Measurements from ENCODE around the gene CHN1. TPM values are rescaled to one million over a fixed set of nuclear protein-coding genes. Genes with fewer than 3 reads are reported as not detected.
A peak's percentile ranks its signal among the peaks of the same experiment; 100 is the strongest.

Gene CHN1
- total RNA-seq, 1 donor from 2014 or later: 7.8 TPM

- H3K27me3 ChIP-seq: no peaks in the 10 kb centered on the region
- no peaks in the 10 kb centered on the region for H3K4me1 ChIP-seq
- H3K36me3 ChIP-seq: no peaks in the 10 kb centered on the region
- H3K27ac ChIP-seq: no peak overlapping the region
- TF ChIP-seq CTCF (IDR thresholded peaks at IDR 0.05): no peak
- no peaks in the 10 kb centered on the region for H3K9me3 ChIP-seq
- H3K4me3 ChIP-seq: no peak overlapping the region
- no peak for DNase-seq (ENCODE audit: low spot score in 2 of 2)
- intact Hi-C loops (cut with DNase I): no loop called here
These were observed 12.3 kb downstream of the CHN1 start for GRCh38 chr2:174992886-174993285.

DNA sequence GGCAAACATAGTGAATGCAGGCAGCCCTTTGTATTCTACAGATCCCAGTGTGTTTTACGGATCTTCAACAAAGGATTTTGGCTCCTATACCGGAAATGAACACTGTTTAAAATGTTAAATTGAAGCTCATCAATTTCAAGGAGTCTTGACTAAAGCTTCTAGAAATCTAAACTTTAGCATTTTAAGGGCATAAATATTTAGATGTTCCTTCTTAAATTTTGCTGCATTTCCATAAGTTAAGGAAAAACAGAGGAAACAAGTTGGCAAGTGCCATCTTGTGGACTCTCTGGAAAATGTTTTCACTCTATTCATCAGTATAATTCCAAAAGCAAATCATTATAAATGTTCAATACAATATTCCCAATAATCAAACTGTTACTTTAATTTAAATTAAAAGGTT, 19.6 kb downstream of the CHN1 start:
- Histone ChIP-seq H3K27me3 (no peaks in the 10 kb centered on the region), H3K27ac (no peak overlapping the region), H3K4me1 (no peaks in the 10 kb centered on the region), H3K4me3 (no peak overlapping the region), H3K36me3 (no peaks in the 10 kb centered on the region), H3K9me3 (no peaks in the 10 kb centered on the region)
- intact Hi-C loops (cut with DNase I): loop anchor here (1.0 kb wide), 1 partner anchor 214 kb away; no protein-coding TSS in a partner anchor
- no peak for DNase-seq (ENCODE audit: low spot score in 2 of 2)
- peak in 1 of 3 experiments; percentile 49 for TF ChIP-seq CTCF (IDR thresholded peaks at IDR 0.05)

- no peak overlapping the region for H3K4me3 ChIP-seq
- no peaks in the 10 kb centered on the region for H3K27me3 ChIP-seq
- no peak for TF ChIP-seq CTCF (IDR thresholded peaks at IDR 0.05)
- no peaks in the 10 kb centered on the region for H3K36me3 ChIP-seq
- no peaks in the 10 kb centered on the region for H3K9me3 ChIP-seq
- DNase-seq (ENCODE audit: low spot score in 2 of 2): no peak
- H3K4me1 ChIP-seq: no peaks in the 10 kb centered on the region
- intact Hi-C loops (cut with DNase I): no loop called here
- H3K27ac ChIP-seq: no peak overlapping the region
These were observed 20.6 kb downstream of the CHN1 start for GRCh38 chr2:174984561-174984960.

GRCh38 chr2:174981331-174981730, 23.9 kb downstream of the CHN1 start:
- DNase-seq (ENCODE audit: low spot score in 2 of 2): no peak
- Histone ChIP-seq H3K4me3 (no peak overlapping the region), H3K36me3 (no peaks in the 10 kb centered on the region), H3K27ac (no peak overlapping the region), H3K4me1 (no peaks in the 10 kb centered on the region), H3K9me3 (no peaks in the 10 kb centered on the region), H3K27me3 (no peaks in the 10 kb centered on the region)
- intact Hi-C loops (cut with DNase I): no loop called here
- no peak for TF ChIP-seq CTCF (IDR thresholded peaks at IDR 0.05)

- no peak for TF ChIP-seq CTCF (IDR thresholded peaks at IDR 0.05)
- Histone ChIP-seq H3K36me3 (no peaks in the 10 kb centered on the region), H3K27me3 (no peaks in the 10 kb centered on the region), H3K4me1 (no peaks in the 10 kb centered on the region), H3K4me3 (no peak overlapping the region), H3K9me3 (no peaks in the 10 kb centered on the region), H3K27ac (no peak overlapping the region)
- no peak for DNase-seq (ENCODE audit: low spot score in 2 of 2)
- intact Hi-C loops (cut with DNase I): no loop called here
These were observed 25.2 kb downstream of the CHN1 start for GRCh38 chr2:174979996-174980395.

- Histone ChIP-seq H3K36me3 (no peaks in the 10 kb centered on the region), H3K4me3 (no peak overlapping the region), H3K27me3 (no peaks in the 10 kb centered on the region), H3K4me1 (peaks cover 0 to 4% of the 10 kb centered on the region in 2 donors), H3K27ac (no peak overlapping the region), H3K9me3 (no peaks in the 10 kb centered on the region)
- intact Hi-C loops (cut with DNase I): no loop called here
- no peak for DNase-seq (ENCODE audit: low spot score in 2 of 2)
- no peak for TF ChIP-seq CTCF (IDR thresholded peaks at IDR 0.05)
These were observed 27.8 kb downstream of the CHN1 start for GRCh38 chr2:174977364-174977763.

Data from ascending aorta (tissue), 2 donors.